GM12878 (cell line): ENCODE measurements around the gene RARB. TPM values are rescaled to one million over a fixed set of nuclear protein-coding genes. Genes with fewer than 3 reads are reported as not detected.

Experiments
- ATAC-seq: fragments of 200-7000 bp; cut with Tn5 transposase; 3 replicates; pipeline ENCODE4 v1.9.1; 2020; ENCODE audit warnings: mild to moderate bottlenecking, moderate library complexity
- BruUV-seq: library from RNA; stranded (reverse); fragments of 400-500 nt; replicated peaks from 2 replicates; lab custom pipeline; 2021; lab: Mats Ljungman, UMichigan
- CTCF ChIA-PET: fragments of 300-600 bp; sonication (Branson Sonifier 250); formaldehyde crosslinking; extraction: SDS; loops from one replicate; lab custom pipeline; 2021; ENCODE audit warnings: inconsistent platforms; lab: Yijun Ruan, JAX
- POLR2A ChIA-PET: fragments of 350-600 bp; formaldehyde crosslinking; extraction: SDS; loops from one replicate; lab custom pipeline; 2021; ENCODE audit warnings: inconsistent platforms; lab: Charles Lee
- RAD21 ChIA-PET: fragments of 300-600 bp; sonication (Branson Sonifier 250); formaldehyde crosslinking; loops from one replicate; lab custom pipeline; 2023; ENCODE audit warnings: antibody characterized with exemption; ENCODE audit not compliant: unreplicated experiment; lab: Charles Lee
- SMC1A ChIA-PET: fragments of 300-600 bp; sonication (Branson Sonifier 250); formaldehyde crosslinking; loops from one replicate; lab custom pipeline; 2023; ENCODE audit not compliant: unreplicated experiment, uncharacterized antibody; lab: Charles Lee
- DNase-seq: peaks from one replicate; pipeline ENCODE4 v3.0.0-alpha.2; 2011; ENCODE audit warnings: low read depth, low spot score
- FAIRE-seq: peaks from 3 replicates; lab custom pipeline; 2011; peaks lifted over from hg19 to GRCh38; lab: Jason Lieb, UNC
- H2AFZ ChIP-seq: 2 replicates; pipeline ENCODE4 v1.6.0; 2011; ENCODE audit warnings: low read depth, low read length, control low read depth; ENCODE audit not compliant: control insufficient read depth
- H3K27ac ChIP-seq: 2 replicates; pipeline ENCODE4 v1.5.1; 2011; ENCODE audit warnings: control low read depth; ENCODE audit not compliant: control insufficient read depth, insufficient read depth
- H3K27me3 ChIP-seq, 2 experiments: replicated peaks in 1 of 2; 2 replicates each; pipeline versions ENCODE4 v1.6.0 to v1.6.1; 2011; ENCODE audit warnings: low read length in 1 of 2; ENCODE audit not compliant: control insufficient read depth in 2 of 2, insufficient read depth in 2 of 2
- H3K36me3 ChIP-seq, 2 experiments: 2 replicates each; pipeline ENCODE4 v1.5.1; 2011; ENCODE audit warnings: low read length in 1 of 2; ENCODE audit not compliant: control insufficient read depth in 2 of 2, insufficient read depth in 2 of 2
- H3K4me1 ChIP-seq: 2 replicates; pipeline ENCODE4 v1.6.1; 2011; ENCODE audit warnings: mild to moderate bottlenecking, low read length, moderate library complexity, mixed read lengths; ENCODE audit not compliant: control insufficient read depth, insufficient read depth
- H3K4me2 ChIP-seq: 2 replicates; pipeline ENCODE4 v1.6.0; 2011; ENCODE audit warnings: control low read depth; ENCODE audit not compliant: control insufficient read depth, insufficient read depth
- H3K4me3 ChIP-seq: fragments of 200-600 bp; sonication (generic); 2 replicates; pipeline ENCODE4 v1.5.1; 2016
- H3K79me2 ChIP-seq: 2 replicates; pipeline ENCODE4 v1.6.0; 2011; ENCODE audit warnings: low read length; ENCODE audit not compliant: control insufficient read depth, insufficient read depth
- H3K9ac ChIP-seq: 2 replicates; pipeline ENCODE4 v1.8.0; 2011; ENCODE audit warnings: low read length, control low read depth, mixed read lengths; ENCODE audit not compliant: control insufficient read depth, insufficient read depth
- H3K9me3 ChIP-seq: replicated peaks from 3 replicates; pipeline ENCODE4 v1.5.1; 2011; ENCODE audit warnings: mild to moderate bottlenecking, low read length; ENCODE audit not compliant: control insufficient read depth, insufficient read depth
- H4K20me1 ChIP-seq: 2 replicates; pipeline ENCODE4 v1.6.0; 2011; ENCODE audit not compliant: control insufficient read depth, insufficient read depth
- BCL3 ChIP-seq: IDR thresholded peaks from 2 replicates; pipeline ENCODE4 v1.6.1; 2011; ENCODE audit warnings: borderline replicate concordance, low read depth, mild to moderate bottlenecking, moderate library complexity, low read length; ENCODE audit not compliant: insufficient read depth, poor library complexity, severe bottlenecking
- DPF2 ChIP-seq: fragments of 450-650 bp; IDR thresholded peaks from 2 replicates; pipeline ENCODE4 v1.6.1; 2017; ENCODE audit warnings: mild to moderate bottlenecking
- IKZF2 ChIP-seq, 2 experiments: fragments of 450-650 bp; IDR thresholded peaks; 2 replicates each; pipeline ENCODE4 v1.6.1; 2017; ENCODE audit warnings: mild to moderate bottlenecking in 2 of 2, moderate library complexity in 2 of 2
- IRF4 ChIP-seq: IDR thresholded peaks from 2 replicates; pipeline ENCODE4 v1.6.1; 2011; ENCODE audit warnings: low read depth, low read length
- JUND ChIP-seq: IDR thresholded peaks from 2 replicates; pipeline ENCODE4 v1.6.1; 2012; ENCODE audit warnings: low read depth, mild to moderate bottlenecking, low read length, improper control_type of control experiment, moderate library complexity
- KLF5 ChIP-seq: fragments of 450-650 bp; IDR thresholded peaks from 2 replicates; pipeline ENCODE4 v1.6.1; 2014; ENCODE audit warnings: mild to moderate bottlenecking; ENCODE audit not compliant: partially characterized antibody
- NR2C2 ChIP-seq: IDR thresholded peaks from 2 replicates; pipeline ENCODE4 v1.6.1; 2011; ENCODE audit warnings: borderline replicate concordance, low read depth; ENCODE audit not compliant: control insufficient read depth, insufficient read length
- PAX8 ChIP-seq: fragments of 450-650 bp; IDR thresholded peaks from 2 replicates; pipeline ENCODE4 v1.6.1; 2017; ENCODE audit warnings: mild to moderate bottlenecking, moderate library complexity
- POU2F2 ChIP-seq: IDR thresholded peaks from 3 replicates; pipeline ENCODE4 v1.6.1; 2011; ENCODE audit warnings: low read depth, mild to moderate bottlenecking, low read length, borderline replicate concordance
- YBX1 ChIP-seq: fragments of 450-650 bp; IDR thresholded peaks from 2 replicates; pipeline ENCODE4 v1.6.1; 2016; ENCODE audit warnings: antibody characterized with exemption
- ZNF384 ChIP-seq: IDR thresholded peaks from 2 replicates; pipeline ENCODE4 v1.6.1; 2012; ENCODE audit warnings: low read depth, mild to moderate bottlenecking, low read length, improper control_type of control experiment, borderline replicate concordance
- WGBS: methylation state at CpG from one replicate; pipeline ENCODE4 v1.1.6; 2016; ENCODE audit warnings: low lambda C conversion rate; ENCODE audit not compliant: insufficient replicate concordance, insufficient coverage; ENCODE audit errors: missing lambda C conversion rate; 5-methylcytosine and 5-hydroxymethylcytosine counted together
- in situ Hi-C: fragments of 300-500 bp; cut with MboI; formaldehyde crosslinking; loops from 9 replicates; pipeline ENCODE4 v1.14.3; 2018; ENCODE audit warnings: mixed read lengths
- intact Hi-C: fragments of 100-400 bp; cut with micrococcal nuclease; formaldehyde crosslinking; loops from one replicate; pipeline ENCODE4 v1.14.2; 2022; ENCODE audit not compliant: unreplicated experiment
- polyA plus RNA-seq, 11 experiments: library from polyadenylated mRNA; depleted of rRNA in 4 of 11; unstranded in 6 of 11; stranded (reverse) in 5 of 11; fragments of >200 nt; fragmentation: Nextera tagmentation in 4 of 11; fragmentation: Illumina TruSeq in 1 of 11; extraction: Ambion mirVana in 4 of 11; extraction: Trizol in 1 of 11; gene quantifications; 1 replicate in 1 of 11; 2 replicates in 10 of 11; pipeline versions ENCODE4 v1.2.1 to v1.2.3, GENCODE V29; 2011 to 2016; ENCODE audit warnings: inconsistent platforms in 2 of 11, missing spikeins in 2 of 11, low read depth in 1 of 11
- total RNA-seq, 4 experiments: library from RNA; depleted of rRNA in 3 of 4; stranded (reverse); fragments of >200 nt in 3 of 4; fragmentation: Illumina TruSeq in 1 of 4; extraction: Trizol in 1 of 4; gene quantifications; 2 replicates each; pipeline versions ENCODE4 v1.2.1 to v1.2.3, GENCODE V29; 2013 to 2021
- TF ChIP-seq, protein P1 (sequence below): fragments of 450-650 bp; IDR thresholded peaks from 2 replicates; pipeline ENCODE4 v1.6.1; 2017; ENCODE audit warnings: mild to moderate bottlenecking, moderate library complexity
- TF ChIP-seq, protein P2 (sequence below): fragments of 450-650 bp; IDR thresholded peaks from 2 replicates; pipeline ENCODE4 v1.6.1; 2018; ENCODE audit warnings: borderline replicate concordance, mild to moderate bottlenecking; ENCODE audit not compliant: partially characterized antibody
- TF ChIP-seq, protein P3 (sequence below): fragments of 450-650 bp; IDR thresholded peaks from 2 replicates; pipeline ENCODE4 v1.6.1; 2018; ENCODE audit warnings: mild to moderate bottlenecking, low read depth, moderate library complexity; ENCODE audit not compliant: partially characterized antibody

The RARB gene
- total and polyA plus RNA-seq, 10 of the 15 experiments (the other 5 are each of a cell fraction or from before 2014, with no cell fraction given) = 0.05 to 0.06 TPM; not detected in 8

DNA sequence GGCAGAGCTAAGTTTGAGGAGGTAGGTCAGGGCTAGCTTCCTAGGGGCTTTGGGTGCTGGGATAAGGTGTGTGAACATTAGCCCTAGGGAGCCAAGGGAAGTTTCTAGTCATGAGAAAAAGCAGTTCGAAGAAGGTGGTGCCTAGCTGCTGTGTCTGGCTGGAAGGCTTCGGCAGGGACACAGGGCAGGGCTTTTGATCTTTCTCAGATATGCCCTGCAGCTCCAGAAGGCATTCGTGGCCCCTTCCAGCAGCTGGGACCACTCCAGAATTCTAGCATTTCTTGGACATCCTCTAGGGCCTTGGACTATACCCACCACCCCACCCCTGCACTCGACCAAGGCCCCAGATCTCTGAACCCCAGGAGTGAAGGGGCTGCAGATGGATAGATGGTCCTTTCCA is 148.1 kb downstream of the RARB start:
- intact Hi-C loops (no loop called here), in situ Hi-C loops (no loop called here)
- DNase-seq = no peak
- no peak for FAIRE-seq
- Histone ChIP-seq H4K20me1 (no peaks in the 10 kb centered on the region; the same call in 1 of the 2 replicates), H3K27me3 (no peaks in the 10 kb centered on the region; a peak in 1 of 4 replicates), H3K4me1 (no peaks in the 10 kb centered on the region), H2AFZ (no peak overlapping the region), H3K79me2 (no peaks in the 10 kb centered on the region), H3K27ac (no peak overlapping the region), H3K9ac (no peak overlapping the region), H3K4me3 (no peak overlapping the region), H3K9me3 (no peaks in the 10 kb centered on the region), H3K4me2 (no peak overlapping the region), H3K36me3 (no peaks in the 10 kb centered on the region)
- no peak for ATAC-seq
- POLR2A ChIA-PET = no interaction called here
- no TSS peak for BruUV-seq
- 14% methylated on average over 3 of the region's 4 CpGs for WGBS
- SMC1A ChIA-PET = interaction anchor here (0.9 kb wide), 1 partner anchor 11 kb away, joined by 3 read pairs; no protein-coding TSS in a partner anchor
- RAD21 ChIA-PET = no interaction called here
- CTCF ChIA-PET = interaction anchor here (1.3 kb wide), 1 partner anchor 16 kb away, joined by 5 read pairs; no protein-coding TSS in a partner anchor
- TF ChIP-seq KLF5 = no peak
- no peak for TF ChIP-seq DPF2
- TF ChIP-seq, protein P1, sequence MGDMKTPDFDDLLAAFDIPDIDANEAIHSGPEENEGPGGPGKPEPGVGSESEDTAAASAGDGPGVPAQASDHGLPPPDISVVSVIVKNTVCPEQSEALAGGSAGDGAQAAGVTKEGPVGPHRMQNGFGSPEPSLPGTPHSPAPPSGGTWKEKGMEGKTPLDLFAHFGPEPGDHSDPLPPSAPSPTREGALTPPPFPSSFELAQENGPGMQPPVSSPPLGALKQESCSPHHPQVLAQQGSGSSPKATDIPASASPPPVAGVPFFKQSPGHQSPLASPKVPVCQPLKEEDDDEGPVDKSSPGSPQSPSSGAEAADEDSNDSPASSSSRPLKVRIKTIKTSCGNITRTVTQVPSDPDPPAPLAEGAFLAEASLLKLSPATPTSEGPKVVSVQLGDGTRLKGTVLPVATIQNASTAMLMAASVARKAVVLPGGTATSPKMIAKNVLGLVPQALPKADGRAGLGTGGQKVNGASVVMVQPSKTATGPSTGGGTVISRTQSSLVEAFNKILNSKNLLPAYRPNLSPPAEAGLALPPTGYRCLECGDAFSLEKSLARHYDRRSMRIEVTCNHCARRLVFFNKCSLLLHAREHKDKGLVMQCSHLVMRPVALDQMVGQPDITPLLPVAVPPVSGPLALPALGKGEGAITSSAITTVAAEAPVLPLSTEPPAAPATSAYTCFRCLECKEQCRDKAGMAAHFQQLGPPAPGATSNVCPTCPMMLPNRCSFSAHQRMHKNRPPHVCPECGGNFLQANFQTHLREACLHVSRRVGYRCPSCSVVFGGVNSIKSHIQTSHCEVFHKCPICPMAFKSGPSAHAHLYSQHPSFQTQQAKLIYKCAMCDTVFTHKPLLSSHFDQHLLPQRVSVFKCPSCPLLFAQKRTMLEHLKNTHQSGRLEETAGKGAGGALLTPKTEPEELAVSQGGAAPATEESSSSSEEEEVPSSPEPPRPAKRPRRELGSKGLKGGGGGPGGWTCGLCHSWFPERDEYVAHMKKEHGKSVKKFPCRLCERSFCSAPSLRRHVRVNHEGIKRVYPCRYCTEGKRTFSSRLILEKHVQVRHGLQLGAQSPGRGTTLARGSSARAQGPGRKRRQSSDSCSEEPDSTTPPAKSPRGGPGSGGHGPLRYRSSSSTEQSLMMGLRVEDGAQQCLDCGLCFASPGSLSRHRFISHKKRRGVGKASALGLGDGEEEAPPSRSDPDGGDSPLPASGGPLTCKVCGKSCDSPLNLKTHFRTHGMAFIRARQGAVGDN = no peak
- TF ChIP-seq ZNF384 = no peak
- TF ChIP-seq PAX8 = no peak
- no peak for TF ChIP-seq YBX1
- no peak for TF ChIP-seq BCL3
- no peak for TF ChIP-seq IKZF2 (IDR thresholded peaks at IDR 0.05)
- TF ChIP-seq POU2F2 = no peak
- no peak for TF ChIP-seq IRF4
- TF ChIP-seq, protein P2, sequence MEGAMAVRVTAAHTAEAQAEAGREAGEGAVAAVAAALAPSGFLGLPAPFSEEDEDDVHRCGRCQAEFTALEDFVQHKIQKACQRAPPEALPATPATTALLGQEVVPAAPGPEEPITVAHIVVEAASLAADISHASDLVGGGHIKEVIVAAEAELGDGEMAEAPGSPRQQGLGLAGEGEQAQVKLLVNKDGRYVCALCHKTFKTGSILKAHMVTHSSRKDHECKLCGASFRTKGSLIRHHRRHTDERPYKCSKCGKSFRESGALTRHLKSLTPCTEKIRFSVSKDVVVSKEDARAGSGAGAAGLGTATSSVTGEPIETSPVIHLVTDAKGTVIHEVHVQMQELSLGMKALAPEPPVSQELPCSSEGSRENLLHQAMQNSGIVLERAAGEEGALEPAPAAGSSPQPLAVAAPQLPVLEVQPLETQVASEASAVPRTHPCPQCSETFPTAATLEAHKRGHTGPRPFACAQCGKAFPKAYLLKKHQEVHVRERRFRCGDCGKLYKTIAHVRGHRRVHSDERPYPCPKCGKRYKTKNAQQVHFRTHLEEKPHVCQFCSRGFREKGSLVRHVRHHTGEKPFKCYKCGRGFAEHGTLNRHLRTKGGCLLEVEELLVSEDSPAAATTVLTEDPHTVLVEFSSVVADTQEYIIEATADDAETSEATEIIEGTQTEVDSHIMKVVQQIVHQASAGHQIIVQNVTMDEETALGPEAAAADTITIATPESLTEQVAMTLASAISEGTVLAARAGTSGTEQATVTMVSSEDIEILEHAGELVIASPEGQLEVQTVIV = no peak
- TF ChIP-seq, protein P3, sequence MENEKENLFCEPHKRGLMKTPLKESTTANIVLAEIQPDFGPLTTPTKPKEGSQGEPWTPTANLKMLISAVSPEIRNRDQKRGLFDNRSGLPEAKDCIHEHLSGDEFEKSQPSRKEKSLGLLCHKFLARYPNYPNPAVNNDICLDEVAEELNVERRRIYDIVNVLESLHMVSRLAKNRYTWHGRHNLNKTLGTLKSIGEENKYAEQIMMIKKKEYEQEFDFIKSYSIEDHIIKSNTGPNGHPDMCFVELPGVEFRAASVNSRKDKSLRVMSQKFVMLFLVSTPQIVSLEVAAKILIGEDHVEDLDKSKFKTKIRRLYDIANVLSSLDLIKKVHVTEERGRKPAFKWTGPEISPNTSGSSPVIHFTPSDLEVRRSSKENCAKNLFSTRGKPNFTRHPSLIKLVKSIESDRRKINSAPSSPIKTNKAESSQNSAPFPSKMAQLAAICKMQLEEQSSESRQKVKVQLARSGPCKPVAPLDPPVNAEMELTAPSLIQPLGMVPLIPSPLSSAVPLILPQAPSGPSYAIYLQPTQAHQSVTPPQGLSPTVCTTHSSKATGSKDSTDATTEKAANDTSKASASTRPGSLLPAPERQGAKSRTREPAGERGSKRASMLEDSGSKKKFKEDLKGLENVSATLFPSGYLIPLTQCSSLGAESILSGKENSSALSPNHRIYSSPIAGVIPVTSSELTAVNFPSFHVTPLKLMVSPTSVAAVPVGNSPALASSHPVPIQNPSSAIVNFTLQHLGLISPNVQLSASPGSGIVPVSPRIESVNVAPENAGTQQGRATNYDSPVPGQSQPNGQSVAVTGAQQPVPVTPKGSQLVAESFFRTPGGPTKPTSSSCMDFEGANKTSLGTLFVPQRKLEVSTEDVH = no peak
- no peak for TF ChIP-seq JUND
- no peak for TF ChIP-seq NR2C2
